Measurements from ENCODE around the gene FGGY. TPM values are rescaled to one million over a fixed set of nuclear protein-coding genes. Genes with fewer than 3 reads are reported as not detected.
"Not testable (repeated sequence)": the region's sequence is repeated elsewhere in the genome, so short reads cannot be mapped to it uniquely, and the experiment has no call there.

FGGY gene
- total RNA-seq, 2 donors from 2014 or later, result 14.6 to 24.7 TPM

DNA sequence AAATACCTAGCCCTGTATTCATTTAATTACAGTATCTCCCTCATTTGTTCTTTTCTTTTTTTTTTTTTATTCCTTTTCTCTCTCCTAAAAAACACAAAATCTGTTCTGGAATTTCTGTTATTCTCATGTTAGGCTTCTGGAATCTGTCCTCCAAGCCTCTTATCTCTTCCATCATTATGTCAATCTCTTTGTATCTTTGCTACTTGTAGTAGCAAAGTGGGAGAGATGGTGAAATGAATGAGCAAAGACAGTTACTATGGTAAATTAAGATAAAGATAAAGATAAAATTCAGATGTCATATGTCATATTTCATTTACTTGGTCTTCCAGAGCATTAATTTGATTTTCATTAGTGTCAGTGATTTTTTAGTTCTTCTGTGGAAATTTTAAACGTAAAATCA, 155.1 kb downstream of the FGGY start:
- no peak for DNase-seq (ENCODE audit: low spot score)
- intact Hi-C loops (cut with DNase I), result no loop called here

DNA sequence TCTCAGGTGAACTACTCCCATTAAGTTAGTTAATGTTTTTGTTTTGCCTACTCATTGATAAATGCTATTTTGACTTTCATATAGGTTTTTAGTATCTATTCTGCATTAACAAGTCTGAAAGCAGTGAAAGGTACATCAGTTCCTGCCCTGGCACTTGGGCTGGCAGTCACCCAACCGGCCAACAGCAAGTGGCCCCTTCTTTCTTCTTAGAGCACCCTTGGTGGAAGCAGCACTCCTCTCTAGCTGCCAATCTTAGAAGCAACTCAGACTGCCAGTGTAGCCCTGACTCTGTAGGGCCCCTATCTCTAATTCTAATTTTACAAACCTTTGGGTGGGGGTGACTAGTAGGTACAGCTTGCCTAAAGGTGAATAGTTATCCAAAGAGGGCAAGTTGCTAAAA, 155.7 kb downstream of the FGGY start:
- no peak for DNase-seq (ENCODE audit: low spot score)
- intact Hi-C loops (cut with DNase I), result no loop called here

DNA sequence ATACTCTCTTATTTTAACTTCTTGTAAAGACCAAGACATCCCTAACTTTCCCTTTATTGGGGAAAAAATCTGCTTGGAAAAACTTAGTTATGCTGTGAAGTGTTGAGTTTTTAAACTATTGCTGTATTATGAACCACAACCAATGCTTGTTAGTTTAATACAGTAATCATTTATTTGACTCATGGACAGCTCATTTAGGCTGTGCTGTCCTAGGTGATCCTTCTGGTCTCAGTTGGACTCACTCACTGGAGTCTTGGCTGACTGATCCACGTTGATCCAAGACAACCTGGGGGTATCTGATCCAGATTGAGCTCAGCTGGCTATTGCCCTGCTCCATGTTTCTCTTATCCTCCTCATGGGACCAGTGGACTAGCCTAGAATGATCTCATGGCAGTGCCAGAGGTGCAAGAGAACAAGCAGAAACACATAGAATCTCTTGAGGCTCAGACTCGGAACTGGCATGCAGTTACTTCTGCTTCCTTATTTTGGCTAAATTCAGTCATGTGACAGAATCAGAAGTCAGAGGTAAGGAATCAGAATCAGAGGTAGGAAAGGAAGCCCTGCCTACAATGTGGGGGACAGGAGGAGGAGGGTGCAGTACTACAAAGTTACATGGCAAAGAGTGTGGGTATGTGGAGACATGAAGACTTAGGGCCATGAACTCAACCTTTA, 156.5 kb downstream of the FGGY start:
- DNase-seq (ENCODE audit: low spot score), result no peak
- intact Hi-C loops (cut with DNase I), result no loop called here

DNA sequence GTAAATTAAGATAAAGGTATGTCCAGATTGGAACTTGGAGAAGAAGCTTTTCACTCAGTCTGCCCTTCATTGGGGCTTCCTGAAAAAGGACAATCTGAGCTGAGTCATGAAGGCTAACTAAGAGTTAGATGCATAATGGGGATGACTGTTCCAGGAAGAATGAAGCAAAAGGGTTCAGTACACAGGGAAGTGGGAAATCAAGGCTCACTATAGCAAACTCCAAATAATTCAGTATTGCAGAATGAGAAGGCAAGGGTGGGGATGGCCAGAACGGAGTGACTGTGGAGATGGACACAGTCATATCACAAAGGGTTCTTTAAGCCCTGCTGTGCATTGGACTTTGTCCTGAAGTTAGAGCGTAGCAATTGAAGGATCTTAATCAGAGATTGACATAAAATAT, 158.3 kb downstream of the FGGY start:
- intact Hi-C loops (cut with DNase I), result no loop called here
- no peak for DNase-seq (ENCODE audit: low spot score)

DNA sequence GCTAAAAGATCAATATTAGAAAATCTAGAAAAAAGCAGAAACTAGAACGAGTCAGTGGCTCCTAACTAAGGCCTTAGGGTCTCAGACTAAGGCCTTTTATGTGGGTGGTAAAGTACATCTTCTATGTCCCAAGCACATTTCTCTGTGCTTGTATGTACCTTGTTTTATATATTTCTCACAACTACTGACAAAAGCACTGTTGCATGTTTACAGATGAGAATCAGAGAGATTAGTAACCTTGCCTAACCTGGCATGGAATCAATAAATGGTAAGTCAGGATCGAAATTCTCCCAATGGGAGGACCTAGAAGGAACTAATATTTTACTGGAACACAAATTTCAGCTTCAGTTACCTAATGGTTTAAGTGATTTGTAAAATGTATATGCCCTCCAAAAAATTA, 160.9 kb downstream of the FGGY start:
- DNase-seq (ENCODE audit: low spot score), result no peak
- intact Hi-C loops (cut with DNase I), result no loop called here

DNA sequence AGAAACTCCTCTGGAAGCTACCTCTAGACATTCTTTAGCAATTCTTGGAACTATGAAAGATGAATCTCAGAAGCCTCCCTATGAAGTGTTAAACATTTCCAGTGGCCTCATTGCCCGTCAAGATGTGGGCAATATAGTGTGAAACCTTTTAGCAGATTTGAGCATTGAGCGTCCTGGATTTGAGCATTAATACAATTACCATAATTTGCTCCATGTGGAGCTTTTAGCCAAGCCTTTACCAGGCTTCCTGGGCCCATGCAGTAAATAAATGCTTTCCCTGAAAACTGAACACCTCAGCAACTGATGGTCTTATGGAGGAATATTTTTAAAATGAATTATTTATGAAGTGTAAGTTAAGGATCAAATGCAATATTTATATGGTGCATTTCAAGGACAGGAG, 162.0 kb downstream of the FGGY start:
- DNase-seq (ENCODE audit: low spot score), result no peak
- intact Hi-C loops (cut with DNase I), result no loop called here

DNA sequence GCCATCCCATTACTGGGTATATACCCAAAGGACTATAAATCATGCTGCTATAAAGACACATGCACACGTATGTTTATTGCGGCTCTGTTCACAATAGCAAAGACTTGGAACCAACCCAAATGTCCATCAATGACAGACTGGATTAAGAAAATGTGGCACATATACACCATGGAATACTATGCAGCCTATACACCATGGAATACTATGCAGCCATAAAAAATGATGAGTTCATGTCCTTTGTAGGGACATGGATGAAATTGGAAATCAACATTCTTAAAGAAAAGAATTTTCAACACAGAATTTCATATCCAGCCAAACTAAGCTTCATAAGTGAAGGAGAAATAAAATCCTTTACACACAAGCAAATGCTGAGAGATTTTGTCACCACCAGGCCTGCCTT, 166.0 kb downstream of the FGGY start:
- DNase-seq (ENCODE audit: low spot score); intact Hi-C loops (cut with DNase I): not testable (repeated sequence)

DNA sequence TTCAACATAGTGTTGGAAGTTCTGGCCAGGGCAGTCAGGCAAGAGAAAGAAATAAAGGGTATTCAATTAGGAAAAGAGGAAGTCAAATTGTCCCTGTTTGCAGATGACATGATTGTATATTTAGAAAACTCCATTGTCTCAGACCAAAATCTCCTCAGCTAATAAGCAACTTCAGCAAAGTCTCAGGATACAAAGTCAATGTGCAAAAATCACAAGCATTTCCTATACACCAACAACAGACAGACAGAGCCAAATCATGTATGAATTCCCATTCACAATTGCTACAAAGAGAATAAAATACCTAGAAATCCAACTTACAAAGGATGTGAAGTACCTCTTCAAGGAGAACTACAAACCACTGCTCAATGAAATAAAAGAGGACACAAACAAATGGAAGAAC, 168.6 kb downstream of the FGGY start:
- intact Hi-C loops (cut with DNase I); DNase-seq (ENCODE audit: low spot score): not testable (repeated sequence)

DNA sequence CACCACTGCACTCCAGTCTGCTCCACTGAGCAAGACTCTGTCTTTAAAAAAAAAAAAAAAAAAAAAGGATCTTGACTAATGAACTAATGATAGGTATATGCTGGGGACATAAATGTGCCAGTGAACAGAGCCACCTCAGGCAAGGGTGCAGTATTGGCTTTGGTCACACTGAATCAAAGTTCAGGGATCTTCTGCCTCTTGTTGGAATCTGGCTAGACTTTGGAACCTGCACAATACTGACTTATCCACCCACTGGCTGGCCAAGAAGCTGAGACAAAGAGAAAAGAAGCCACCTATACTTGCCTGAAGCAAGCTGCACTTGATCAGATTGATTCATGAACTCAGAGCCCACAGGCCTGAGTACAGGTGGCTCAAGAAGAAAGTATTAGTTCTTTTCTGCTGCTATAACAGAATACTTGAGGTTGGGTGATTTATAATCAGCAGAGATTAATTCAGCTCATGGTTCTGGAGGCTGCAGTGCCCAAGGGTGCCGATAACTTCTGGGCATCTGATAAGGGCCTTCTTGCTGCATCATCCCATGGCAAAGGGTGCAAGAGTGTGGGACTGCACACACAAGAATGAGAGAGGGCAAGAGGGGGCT, 172.0 kb downstream of the FGGY start:
- intact Hi-C loops (cut with DNase I), result no loop called here
- DNase-seq (ENCODE audit: low spot score), result no peak

DNA sequence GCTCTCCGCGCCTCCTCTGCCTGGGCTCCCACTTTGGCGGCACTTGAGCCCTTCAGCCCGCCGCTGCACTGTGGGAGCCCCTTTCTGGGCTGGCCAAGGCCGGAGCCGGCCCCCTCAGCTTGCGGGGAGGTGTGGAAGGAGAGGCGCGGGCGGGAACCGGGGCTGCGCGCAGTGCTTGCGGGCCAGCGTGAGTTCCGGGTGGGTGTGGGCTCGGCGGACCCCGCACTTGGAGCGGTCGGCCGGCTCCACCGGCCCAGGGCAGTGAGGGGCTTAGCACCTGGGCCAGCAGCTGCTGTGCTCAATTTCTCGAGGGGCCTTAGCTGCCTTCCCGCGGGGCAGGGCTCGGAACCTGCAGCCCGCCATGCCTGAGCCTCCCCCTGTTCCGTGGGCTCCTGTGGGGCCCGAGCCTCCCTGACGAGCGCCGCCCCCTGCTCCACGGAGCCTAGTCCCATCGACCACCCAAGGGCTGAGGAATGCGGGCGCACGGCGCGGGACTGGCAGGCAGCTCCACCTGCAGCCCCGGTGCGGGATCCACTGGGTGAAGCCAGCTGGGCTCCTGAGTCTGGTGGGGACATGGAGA, 175.2 kb downstream of the FGGY start:
- DNase-seq (ENCODE audit: low spot score); intact Hi-C loops (cut with DNase I): not testable (repeated sequence)

DNA sequence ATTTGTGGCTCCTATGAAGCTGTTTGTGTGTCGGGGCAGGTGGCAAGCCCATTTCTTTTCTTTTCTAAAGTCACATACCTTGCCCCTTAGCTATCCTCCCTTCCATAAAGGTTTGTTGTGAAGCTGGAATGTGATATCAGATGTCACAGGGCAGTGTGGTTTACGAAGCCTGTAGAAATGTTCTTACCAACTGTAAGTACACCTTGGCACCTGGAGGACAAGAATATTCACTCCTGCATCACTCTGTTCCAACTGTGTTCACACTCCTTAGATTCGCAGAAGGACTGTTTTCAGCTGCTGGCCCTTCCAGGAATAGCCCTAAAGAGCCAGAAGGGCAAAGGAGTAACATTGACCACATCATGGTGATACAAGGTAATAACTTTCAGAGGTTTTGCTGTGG, 176.9 kb downstream of the FGGY start:
- intact Hi-C loops (cut with DNase I), result no loop called here

DNA sequence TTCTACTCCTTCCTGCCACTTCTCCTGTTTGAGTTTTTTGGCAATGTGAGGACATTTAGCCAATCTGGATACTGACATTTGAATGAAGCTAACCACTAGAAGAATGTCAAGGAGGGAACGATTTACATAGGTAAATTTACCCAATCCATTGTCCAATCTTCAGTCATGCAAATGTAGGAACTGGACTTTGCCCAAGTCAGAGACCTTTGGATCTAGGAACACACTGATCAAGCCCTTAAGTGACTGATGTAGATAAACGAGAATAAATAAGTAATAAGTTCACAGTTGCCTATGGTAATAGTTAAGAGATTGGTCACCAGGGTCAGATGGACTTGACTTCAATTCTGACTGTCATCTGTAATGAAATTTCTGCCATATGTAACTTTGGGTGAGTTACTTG, 177.6 kb downstream of the FGGY start:
- intact Hi-C loops (cut with DNase I), result no loop called here

More for the DNA sequence above, 176.9 kb downstream of the FGGY start:
- no peak for DNase-seq (ENCODE audit: low spot score)

DNA sequence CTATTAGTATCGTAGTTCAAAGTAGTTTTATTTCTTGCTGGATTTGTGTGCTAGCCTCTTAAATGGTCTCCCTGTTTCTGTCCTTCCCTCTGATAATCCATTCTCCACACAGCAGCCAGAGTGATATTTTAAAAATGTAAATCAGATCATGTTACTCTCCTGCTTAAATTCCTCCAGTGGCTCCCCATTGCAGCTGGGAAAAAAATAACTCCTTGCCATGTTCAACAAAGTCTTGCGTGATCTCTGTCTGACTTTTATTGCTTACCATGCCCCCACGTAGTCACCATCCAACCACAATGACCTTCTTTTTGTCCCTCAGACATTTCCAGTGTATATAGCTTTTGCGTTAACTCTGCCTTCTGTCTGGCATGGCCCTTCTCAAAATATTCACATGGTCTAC, 178.8 kb downstream of the FGGY start:
- intact Hi-C loops (cut with DNase I), result no loop called here

More for the DNA sequence above, 177.6 kb downstream of the FGGY start:
- DNase-seq (ENCODE audit: low spot score), result no peak

DNA sequence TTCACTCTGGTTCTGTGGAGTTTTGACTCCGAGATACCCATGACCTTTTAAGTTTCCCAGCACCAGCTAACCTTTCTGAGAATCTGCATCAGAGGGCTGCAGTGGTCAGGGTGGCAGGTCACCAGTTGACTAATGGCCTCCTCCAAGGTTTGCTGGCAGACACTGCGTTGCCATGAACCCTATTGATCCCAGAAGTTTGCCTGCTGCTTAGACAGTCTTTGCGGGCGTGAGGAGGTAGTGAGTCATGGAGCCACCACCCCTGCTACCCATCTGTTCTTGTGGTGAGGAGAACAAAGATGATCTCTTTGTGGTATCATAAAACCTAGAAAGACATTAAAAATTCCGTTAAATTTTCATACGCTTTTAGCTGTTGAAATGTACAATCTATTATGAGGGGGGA, 180.4 kb downstream of the FGGY start:
- intact Hi-C loops (cut with DNase I), result no loop called here
- DNase-seq (ENCODE audit: low spot score), result no peak

More for the DNA sequence above, 178.8 kb downstream of the FGGY start:
- DNase-seq (ENCODE audit: low spot score), result no peak

DNA sequence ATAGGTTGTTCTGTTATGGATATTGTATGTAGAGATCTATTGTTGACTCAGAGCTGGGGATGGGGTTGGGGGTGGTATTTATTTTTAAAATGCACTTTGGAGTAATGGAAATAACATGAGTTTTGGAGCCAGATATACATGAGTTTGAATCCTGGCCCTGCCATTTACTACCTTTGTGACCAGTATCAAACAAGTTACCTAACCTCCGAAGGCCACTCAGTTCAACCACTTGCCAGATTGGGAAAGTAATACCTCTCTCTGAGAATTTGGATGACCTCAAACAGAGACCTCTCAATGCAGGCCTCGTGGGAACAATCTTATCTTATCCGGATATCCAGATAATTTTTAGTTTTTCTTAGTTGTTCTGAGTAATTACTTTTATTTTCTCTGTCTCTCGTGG, 181.0 kb downstream of the FGGY start:
- DNase-seq (ENCODE audit: low spot score), result no peak
- intact Hi-C loops (cut with DNase I), result no loop called here

DNA sequence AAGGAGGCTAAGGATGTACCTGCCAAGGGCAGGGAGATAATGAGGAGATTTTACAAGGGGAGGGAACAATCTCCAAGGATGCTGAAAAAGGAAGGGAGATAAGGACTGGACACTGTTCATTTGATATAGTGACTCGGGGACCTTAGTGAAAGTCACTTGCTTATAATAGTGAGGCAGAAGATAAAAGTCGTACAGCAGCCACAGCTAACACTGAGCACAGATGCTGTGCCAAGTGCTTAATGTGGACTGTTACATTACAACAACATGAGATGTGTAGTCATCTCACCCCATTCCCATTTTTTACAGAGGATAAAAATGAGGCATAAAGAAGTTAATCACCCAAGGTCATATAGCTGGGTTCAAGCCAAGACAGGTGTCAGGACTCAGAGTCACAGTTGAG, 181.9 kb downstream of the FGGY start:
- intact Hi-C loops (cut with DNase I), result no loop called here

DNA sequence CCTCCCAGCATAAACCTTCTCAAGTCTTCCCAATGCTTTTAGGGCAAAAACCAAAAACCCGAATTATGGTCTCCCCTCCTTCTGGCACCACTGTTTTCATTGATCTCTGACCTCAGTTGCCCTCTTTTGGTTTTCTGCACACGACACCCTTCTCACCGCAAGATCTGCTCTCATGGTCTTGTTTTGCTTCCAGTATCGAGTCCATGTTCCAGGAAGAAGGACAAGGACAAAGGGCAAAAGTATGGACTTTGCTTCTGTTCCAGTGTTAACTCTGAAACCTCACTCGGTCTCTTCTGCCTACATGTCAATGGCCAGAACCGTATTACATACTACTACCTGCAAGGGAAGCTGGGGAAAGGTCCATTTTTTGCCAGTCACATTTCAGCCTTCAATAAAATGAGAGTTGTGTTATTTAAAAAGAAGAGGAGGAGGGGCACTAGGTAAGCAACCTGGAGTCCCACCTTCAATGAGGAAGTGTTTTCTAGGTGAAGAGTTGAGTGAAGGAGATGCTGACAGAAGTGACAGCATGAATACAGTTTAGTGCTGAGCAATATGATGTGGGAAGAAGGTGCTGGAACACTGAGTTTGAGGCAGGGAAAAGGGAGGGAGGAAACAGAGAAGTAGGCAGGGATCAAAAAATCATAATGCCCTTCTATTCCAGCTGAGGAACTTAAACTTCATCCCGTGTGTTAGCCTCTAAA, 183.4 kb downstream of the FGGY start:
- intact Hi-C loops (cut with DNase I), result no loop called here
- no peak for DNase-seq (ENCODE audit: low spot score)

More for the DNA sequence above, 181.9 kb downstream of the FGGY start:
- no peak for DNase-seq (ENCODE audit: low spot score)

DNA sequence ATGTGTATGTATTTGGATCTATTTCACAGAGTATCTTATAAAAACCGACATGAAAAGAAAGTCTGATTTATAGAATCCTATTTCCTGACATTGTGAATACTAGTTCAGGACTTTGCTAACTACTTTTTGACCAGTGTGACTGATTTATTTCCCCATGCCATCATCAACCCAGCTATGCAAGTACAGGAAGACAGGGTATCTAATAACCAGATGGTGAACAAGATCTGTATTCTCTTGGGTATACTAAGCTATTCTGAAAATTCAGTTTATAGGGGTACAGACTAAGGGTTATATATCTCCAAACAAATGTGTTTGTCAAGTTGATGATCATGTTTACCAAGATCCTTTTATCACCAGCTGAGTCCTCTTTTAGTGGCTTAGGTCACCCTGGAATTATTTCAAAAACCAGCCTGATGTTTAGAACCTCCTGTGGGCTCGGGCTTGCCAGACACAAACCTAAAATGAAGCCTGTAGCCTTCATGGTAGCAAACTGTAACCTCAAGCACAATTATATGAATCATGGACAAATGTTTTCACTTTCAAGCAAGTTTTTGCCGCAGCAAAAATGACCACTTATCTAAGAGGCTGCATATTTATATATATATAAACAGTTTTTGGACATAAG, 185.1 kb downstream of the FGGY start:
- DNase-seq (ENCODE audit: low spot score), result no peak
- intact Hi-C loops (cut with DNase I), result no loop called here

DNA sequence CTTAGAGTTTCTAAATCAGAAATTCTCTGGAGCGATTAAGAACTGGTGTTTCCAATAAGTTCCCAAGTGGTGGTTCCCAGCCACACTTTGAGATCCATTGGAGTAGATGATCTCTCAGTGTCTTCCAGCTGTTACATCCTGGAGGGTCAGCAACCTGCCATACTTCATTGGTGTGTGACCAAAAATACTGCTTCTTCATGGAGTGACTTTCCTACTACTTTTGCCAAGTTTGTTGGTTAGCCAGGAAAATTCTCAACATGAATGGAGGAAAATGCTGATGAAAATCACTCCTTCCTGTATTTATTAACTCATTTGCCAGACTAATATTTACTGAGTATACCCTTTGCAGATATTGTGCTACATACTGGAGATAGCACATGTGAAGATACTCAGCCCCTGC, 186.1 kb downstream of the FGGY start:
- intact Hi-C loops (cut with DNase I), result no loop called here
- DNase-seq (ENCODE audit: low spot score), result no peak

DNA sequence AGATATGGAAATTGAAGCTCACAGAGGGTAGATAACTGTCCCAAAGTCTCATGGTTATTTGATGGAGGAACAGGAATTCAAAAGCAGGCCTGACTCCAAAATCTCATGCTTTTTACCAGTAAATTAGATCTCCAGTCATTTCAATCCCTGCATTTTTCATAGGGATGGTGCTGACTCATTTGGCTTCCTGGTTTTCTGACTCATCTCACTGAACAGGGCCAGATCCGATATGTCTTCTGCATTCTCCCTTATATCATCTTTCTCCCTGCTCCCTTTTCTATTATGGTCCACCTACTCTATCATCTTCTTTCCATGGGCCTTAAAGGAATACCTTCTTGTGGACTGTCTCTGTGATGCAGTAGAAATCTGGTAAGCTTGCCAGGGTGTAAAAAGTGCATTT, 187.2 kb downstream of the FGGY start:
- intact Hi-C loops (cut with DNase I), result no loop called here
- no peak for DNase-seq (ENCODE audit: low spot score)
